Mesenchymal stem cell (in vitro differentiated cells and primary cell): ENCODE results near the gene SEPTIN2.

ENCODE experiments used
- DNase-seq: peaks from one replicate; pipeline ENCODE4 v3.0.0-alpha.2; 2013
- H2AFZ ChIP-seq: one replicate; pipeline ENCODE4 v1.6.1; 2013; ENCODE audit warnings: low read depth, mild to moderate bottlenecking, control low read depth, inconsistent platforms, low read length, moderate library complexity
- H2AK5ac ChIP-seq: 2 replicates; pipeline ENCODE4 v1.6.1; 2013; ENCODE audit warnings: low read length, moderate library complexity, mild to moderate bottlenecking, inconsistent platforms; ENCODE audit not compliant: severe bottlenecking
- H2BK120ac ChIP-seq: one replicate; pipeline ENCODE4 v1.6.1; 2013; ENCODE audit warnings: low read depth, mild to moderate bottlenecking, inconsistent platforms, low read length, moderate library complexity
- H2BK12ac ChIP-seq, 2 experiments: one replicate each; pipeline ENCODE4 v1.6.1; 2013; ENCODE audit warnings: inconsistent platforms in 2 of 2, low read length in 2 of 2, mild to moderate bottlenecking in 2 of 2, moderate library complexity in 2 of 2, control low read depth in 1 of 2
- H2BK15ac ChIP-seq: one replicate; pipeline ENCODE4 v1.6.1; 2013; ENCODE audit warnings: mild to moderate bottlenecking, low read depth, inconsistent platforms; ENCODE audit not compliant: poor library complexity, severe bottlenecking
- H2BK5ac ChIP-seq: 2 replicates; pipeline ENCODE4 v1.6.1; 2013; ENCODE audit warnings: low read depth, mild to moderate bottlenecking, low read length, control low read depth, inconsistent platforms; ENCODE audit not compliant: poor library complexity, severe bottlenecking
- H3K14ac ChIP-seq, 2 experiments: one replicate each; pipeline ENCODE4 v1.6.1; 2013; ENCODE audit warnings: inconsistent platforms in 2 of 2, low read length in 2 of 2, control low read depth in 1 of 2, mild to moderate bottlenecking in 1 of 2, moderate library complexity in 1 of 2
- H3K18ac ChIP-seq, 2 experiments: one replicate each; pipeline ENCODE4 v1.6.1; 2013; ENCODE audit warnings: inconsistent platforms in 2 of 2, low read length in 2 of 2, control low read depth in 1 of 2, low read depth in 1 of 2, mild to moderate bottlenecking in 1 of 2
- H3K23ac ChIP-seq, 2 experiments: one replicate each; pipeline ENCODE4 v1.6.1; 2013; ENCODE audit warnings: inconsistent platforms in 2 of 2, low read length in 2 of 2, mild to moderate bottlenecking in 2 of 2, moderate library complexity in 2 of 2, control low read depth in 1 of 2
- H3K27ac ChIP-seq: 2 replicates; pipeline ENCODE4 v1.5.1; 2013; ENCODE audit warnings: mild to moderate bottlenecking, moderate library complexity, low read length, control low read depth, inconsistent platforms; ENCODE audit not compliant: poor library complexity, severe bottlenecking
- H3K27me3 ChIP-seq, 2 experiments: 2 replicates each; pipeline versions ENCODE4 v1.6.1 to v1.7.0; 2013; ENCODE audit warnings: low read length in 2 of 2, mild to moderate bottlenecking in 2 of 2, moderate library complexity in 2 of 2, control low read depth in 1 of 2, inconsistent platforms in 1 of 2; ENCODE audit not compliant: control insufficient read depth in 1 of 2, insufficient read depth in 1 of 2
- H3K36me3 ChIP-seq, 2 experiments: 2 replicates each; pipeline versions ENCODE4 v1.6.1 to v1.7.0; 2013; ENCODE audit warnings: low read length in 2 of 2, control low read depth in 1 of 2, inconsistent platforms in 1 of 2, low read depth in 1 of 2, mild to moderate bottlenecking in 1 of 2; ENCODE audit not compliant: insufficient read depth in 2 of 2, control insufficient read depth in 1 of 2
- H3K4ac ChIP-seq, 2 experiments: one replicate each; pipeline ENCODE4 v1.6.1; 2013; ENCODE audit warnings: inconsistent platforms in 2 of 2, low read length in 2 of 2, mild to moderate bottlenecking in 2 of 2, moderate library complexity in 2 of 2, control low read depth in 1 of 2, low read depth in 1 of 2
- H3K4me1 ChIP-seq: 2 replicates; pipeline ENCODE4 v1.6.1; 2013; ENCODE audit warnings: low read depth, low read length, control low read depth; ENCODE audit not compliant: control insufficient read depth, insufficient read depth
- H3K4me2 ChIP-seq: 2 replicates; pipeline ENCODE4 v1.6.1; 2013; ENCODE audit warnings: low read length, mild to moderate bottlenecking, inconsistent platforms; ENCODE audit not compliant: poor library complexity, severe bottlenecking
- H3K4me3 ChIP-seq, 2 experiments: 2 replicates each; pipeline versions ENCODE4 v1.5.1 to v1.7.0; 2013; ENCODE audit warnings: low read length in 2 of 2, mild to moderate bottlenecking in 2 of 2, control low read depth in 1 of 2, low read depth in 1 of 2; ENCODE audit not compliant: insufficient read depth in 1 of 2
- H3K79me1 ChIP-seq: replicated peaks from 2 replicates; pipeline ENCODE4 v1.6.1; 2013; ENCODE audit warnings: mild to moderate bottlenecking, control low read depth, low read length, inconsistent platforms; ENCODE audit not compliant: poor library complexity, severe bottlenecking
- H3K9ac ChIP-seq: 2 replicates; pipeline ENCODE4 v1.7.0; 2013; ENCODE audit warnings: mild to moderate bottlenecking, low read length, moderate library complexity
- H3K9me3 ChIP-seq: 2 replicates; pipeline ENCODE4 v1.7.0; 2013; ENCODE audit warnings: mild to moderate bottlenecking, low read length; ENCODE audit not compliant: control insufficient read depth
- H4K8ac ChIP-seq: one replicate; pipeline ENCODE4 v1.6.1; 2013; ENCODE audit warnings: inconsistent platforms, mild to moderate bottlenecking, low read length, moderate library complexity
- H4K91ac ChIP-seq: one replicate; pipeline ENCODE4 v1.6.1; 2013; ENCODE audit warnings: mild to moderate bottlenecking, low read length, inconsistent platforms
- WGBS: methylation state at CpG from one replicate; pipeline ENCODE4 v1.1.7; 2013; ENCODE audit warnings: mixed read lengths; 5-methylcytosine and 5-hydroxymethylcytosine counted together

Gene SEPTIN2

GRCh38 chr2:241321886-241322285 is 6.2 kb downstream of the SEPTIN2 start:
- Histone ChIP-seq H3K4me2 (no peak overlapping the region), H2AK5ac (no peak overlapping the region)

DNA sequence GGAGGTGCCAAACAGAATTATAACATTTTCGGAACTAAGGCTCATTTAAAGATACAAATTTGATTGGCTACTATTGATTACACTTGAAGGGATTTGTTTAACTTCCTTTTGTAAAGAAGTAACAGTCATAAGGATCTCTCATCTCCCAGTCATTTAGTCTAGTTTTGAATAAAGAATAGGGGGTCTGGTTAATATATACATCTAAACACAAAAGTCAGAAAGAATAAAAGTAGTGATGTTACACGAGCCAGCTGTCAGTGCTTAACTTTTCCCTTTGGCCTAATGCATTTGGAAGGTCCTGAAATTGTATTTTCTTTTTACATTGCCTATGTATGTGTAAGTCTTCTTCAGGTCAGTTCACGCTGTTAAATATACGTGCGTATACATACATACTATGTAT is 8.1 kb downstream of the SEPTIN2 start:
- no peak for DNase-seq
- no peak overlapping the region for H3K4me2 ChIP-seq
- H3K9me3 ChIP-seq, result no peaks in the 10 kb centered on the region
- no peak overlapping the region for H2BK15ac ChIP-seq
- H2BK120ac ChIP-seq, result no peak overlapping the region
- H3K14ac ChIP-seq, result no peak overlapping the region
- WGBS, result 91% methylated on average over 4 of the region's 5 CpGs
- H3K27me3 ChIP-seq, result no peaks in the 10 kb centered on the region
- no peak overlapping the region for H3K4me3 ChIP-seq
- H3K4ac ChIP-seq, result no peak overlapping the region
- H2BK12ac ChIP-seq, result no peak overlapping the region
- peaks cover 7% of the 10 kb centered on the region for H3K4me1 ChIP-seq
- no peak overlapping the region for H4K8ac ChIP-seq
- no peak overlapping the region for H4K91ac ChIP-seq
- H3K18ac ChIP-seq, result no peak overlapping the region
- H2AK5ac ChIP-seq, result no peak overlapping the region
- no peak overlapping the region for H3K27ac ChIP-seq
- no peak overlapping the region for H3K23ac ChIP-seq
- H2BK5ac ChIP-seq, result no peak overlapping the region
- peaks cover 1% of the 10 kb centered on the region for H3K79me1 ChIP-seq
- H2AFZ ChIP-seq, result no peak overlapping the region
- H3K9ac ChIP-seq, result peak overlapping the region; percentile 49
- H3K36me3 ChIP-seq, result peaks cover 16 to 36% of the 10 kb centered on the region in 2 experiments

More at GRCh38 chr2:241321886-241322285, 6.2 kb downstream of the SEPTIN2 start:
- Histone ChIP-seq H4K91ac (no peak overlapping the region), H3K14ac (no peak overlapping the region), H2AFZ (no peak overlapping the region), H2BK120ac (no peak overlapping the region), H3K79me1 (no peaks in the 10 kb centered on the region), H3K4me1 (peaks cover 7% of the 10 kb centered on the region), H3K18ac (no peak overlapping the region), H3K23ac (no peak overlapping the region), H3K27me3 (no peaks in the 10 kb centered on the region), H3K27ac (no peak overlapping the region), H3K4ac (no peak overlapping the region), H2BK15ac (no peak overlapping the region), H3K9me3 (no peaks in the 10 kb centered on the region), H3K9ac (peak overlapping the region; percentile 45), H4K8ac (no peak overlapping the region), H3K36me3 (peaks cover 8 to 33% of the 10 kb centered on the region in 2 experiments), H2BK5ac (no peak overlapping the region), H2BK12ac (no peak overlapping the region), H3K4me3 (no peak overlapping the region)
- WGBS, result 100% methylated on average over 1 of the region's 1 CpG
- no peak for DNase-seq

DNA sequence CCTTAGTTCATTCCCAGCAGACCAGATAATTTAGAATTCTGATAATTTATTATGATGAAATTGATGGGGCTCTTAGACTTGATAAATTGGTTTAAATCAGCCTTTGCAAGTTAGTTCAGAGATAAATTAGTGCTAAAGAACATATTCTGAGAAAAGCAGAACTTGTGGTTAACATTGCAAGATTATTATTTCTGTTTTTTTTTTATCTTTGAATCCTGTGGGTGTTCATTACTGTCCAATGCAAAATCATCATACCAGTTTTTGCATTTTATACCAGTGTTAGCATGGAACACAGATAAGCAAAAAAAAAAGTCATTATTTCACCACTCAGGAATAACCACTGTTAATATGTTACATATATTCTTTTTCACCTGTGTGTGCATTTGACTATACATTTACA is 9.1 kb downstream of the SEPTIN2 start:
- Histone ChIP-seq H3K4me3 (no peak overlapping the region), H4K91ac (no peak overlapping the region), H3K27me3 (no peaks in the 10 kb centered on the region), H2AK5ac (no peak overlapping the region), H3K4me1 (peaks cover 4% of the 10 kb centered on the region), H4K8ac (no peak overlapping the region), H3K18ac (no peak overlapping the region), H3K4me2 (no peak overlapping the region), H3K14ac (no peak overlapping the region), H3K4ac (no peak overlapping the region), H2BK120ac (no peak overlapping the region), H2BK5ac (no peak overlapping the region), H3K9ac (peak overlapping the region; percentile 49), H3K36me3 (peaks cover 19 to 42% of the 10 kb centered on the region in 2 experiments), H3K27ac (no peak overlapping the region), H2BK15ac (no peak overlapping the region), H3K79me1 (peaks cover 3% of the 10 kb centered on the region), H2BK12ac (no peak overlapping the region), H3K23ac (no peak overlapping the region), H3K9me3 (no peaks in the 10 kb centered on the region), H2AFZ (no peak overlapping the region)
- no peak for DNase-seq

- H3K4me1 ChIP-seq, result peaks cover 4% of the 10 kb centered on the region
- no peak overlapping the region for H3K9ac ChIP-seq
- no peak overlapping the region for H3K4ac ChIP-seq
- H4K91ac ChIP-seq, result no peak overlapping the region
- H2BK12ac ChIP-seq, result no peak overlapping the region
- DNase-seq, result no peak
- 100% methylated on average over 1 of the region's 1 CpG for WGBS
- no peak overlapping the region for H3K4me3 ChIP-seq
- peaks cover 3% of the 10 kb centered on the region for H3K79me1 ChIP-seq
- H2AFZ ChIP-seq, result no peak overlapping the region
- H4K8ac ChIP-seq, result no peak overlapping the region
- H3K18ac ChIP-seq, result no peak overlapping the region
- H2BK5ac ChIP-seq, result no peak overlapping the region
- H3K4me2 ChIP-seq, result no peak overlapping the region
- no peak overlapping the region for H2BK15ac ChIP-seq
- H2BK120ac ChIP-seq, result no peak overlapping the region
- H3K27ac ChIP-seq, result no peak overlapping the region
- H3K14ac ChIP-seq, result no peak overlapping the region
- no peak overlapping the region for H2AK5ac ChIP-seq
- H3K23ac ChIP-seq, result no peak overlapping the region
- H3K36me3 ChIP-seq, result peaks cover 19 to 43% of the 10 kb centered on the region in 2 experiments
- no peaks in the 10 kb centered on the region for H3K9me3 ChIP-seq
- no peaks in the 10 kb centered on the region for H3K27me3 ChIP-seq
Measured at GRCh38 chr2:241325257-241325656, 9.5 kb downstream of the SEPTIN2 start.
